HCT116 (cell line): ENCODE results near the gene FNDC5. TPM values are rescaled to one million over a fixed set of nuclear protein-coding genes. Genes with fewer than 3 reads are reported as not detected.

Experiments used
- ATAC-seq: fragments of 200-7000 bp; cut with Tn5 transposase; 2 replicates; pipeline ENCODE4 v1.9.1; 2020; ENCODE audit warnings: mild to moderate bottlenecking, moderate library complexity
- BruUV-seq: library from RNA; stranded (reverse); fragments of 400-500 nt; replicated peaks from 2 replicates; lab custom pipeline; 2021; lab: Mats Ljungman, UMichigan
- CTCF ChIA-PET: fragments of 300-600 bp; sonication (Branson Sonifier 250); formaldehyde crosslinking; loops from one replicate; lab custom pipeline; 2021; ENCODE audit warnings: antibody characterized with exemption; lab: Charles Lee
- POLR2A ChIA-PET: fragments of 300-600, 350-600 bp; sonication (Branson Sonifier 250); formaldehyde crosslinking; loops from one replicate; lab custom pipeline; 2021; ENCODE audit warnings: antibody characterized with exemption; lab: Charles Lee
- RAD21 ChIA-PET, 2 experiments: fragments of 300-600 bp; sonication (Branson Sonifier 250); formaldehyde crosslinking; loops; one replicate each; lab custom pipeline; 2023; ENCODE audit warnings: low total read pairs in 2 of 2; ENCODE audit not compliant: uncharacterized antibody in 2 of 2, unreplicated experiment in 2 of 2, low non-redundant PET in 1 of 2; lab: Charles Lee
- DNase-seq: peaks from one replicate; pipeline ENCODE4 v3.0.0-alpha.2; 2010; ENCODE audit warnings: low read depth, low spot score
- H2AFZ ChIP-seq: fragments of 200-600 bp; shearing (Covaris generic), sonication (generic); 2 replicates; pipeline ENCODE4 v1.6.1; 2017; ENCODE audit warnings: low read depth, mixed run types, mixed read lengths, antibody characterized with exemption, low read length; ENCODE audit not compliant: poor library complexity, severe bottlenecking
- H3K27ac ChIP-seq: 2 replicates; pipeline ENCODE4 v1.5.1; 2012; ENCODE audit warnings: low read depth, low read length
- H3K27me3 ChIP-seq: fragments of 200-600 bp; sonication (generic); 2 replicates; pipeline ENCODE4 v1.6.1; 2016; ENCODE audit warnings: mixed run types, low read length, mixed read lengths; ENCODE audit not compliant: insufficient read depth
- H3K36me3 ChIP-seq, 2 experiments: fragments of 200-500 bp in 1 of 2; fragments of 200-600 bp in 1 of 2; sonication (Bioruptor generic) in 1 of 2; sonication (generic) in 1 of 2; 2 replicates each; pipeline versions ENCODE4 v1.5.1 to v1.6.1; 2014 to 2016; ENCODE audit warnings: low read length in 2 of 2, inconsistent platforms in 1 of 2, mixed read lengths in 1 of 2, mixed run types in 1 of 2; ENCODE audit not compliant: insufficient read depth in 2 of 2, control insufficient read depth in 1 of 2
- H3K4me1 ChIP-seq, 2 experiments: fragments of 200-600 bp in 1 of 2; sonication (generic) in 1 of 2; 2 replicates each; pipeline versions ENCODE4 v1.5.1 to v1.6.1; 2012 to 2017; ENCODE audit warnings: low read length in 2 of 2, inconsistent platforms in 1 of 2, mild to moderate bottlenecking in 1 of 2, mixed read lengths in 1 of 2, mixed run types in 1 of 2, moderate library complexity in 1 of 2; ENCODE audit not compliant: insufficient read depth in 2 of 2, control insufficient read depth in 1 of 2
- H3K4me2 ChIP-seq: fragments of 200-600 bp; sonication (generic); 2 replicates; pipeline ENCODE4 v1.6.1; 2017; ENCODE audit warnings: mixed run types, low read length, mixed read lengths
- H3K4me3 ChIP-seq, 2 experiments: fragments of 200-600 bp in 1 of 2; sonication (generic) in 1 of 2; replicated peaks in 1 of 2; 2 replicates each; pipeline ENCODE4 v1.5.1; 2011 to 2016; ENCODE audit warnings: low read length in 2 of 2, control low read depth in 1 of 2, low read depth in 1 of 2, mild to moderate bottlenecking in 1 of 2, mixed read lengths in 1 of 2, mixed run types in 1 of 2
- H3K79me2 ChIP-seq: fragments of 200-600 bp; sonication (generic); 2 replicates; pipeline ENCODE4 v1.6.1; 2017; ENCODE audit warnings: mild to moderate bottlenecking, mixed run types, low read length, moderate library complexity, mixed read lengths; ENCODE audit not compliant: insufficient read depth
- H3K9ac ChIP-seq: fragments of 200-600 bp; sonication (generic); 2 replicates; pipeline ENCODE4 v1.6.1; 2016; ENCODE audit warnings: low read length, mixed read lengths
- H3K9me2 ChIP-seq: fragments of 200-600 bp; sonication (generic), shearing (Covaris generic); 2 replicates; pipeline ENCODE4 v1.6.1; 2017; ENCODE audit warnings: mixed run types, mild to moderate bottlenecking, moderate library complexity; ENCODE audit not compliant: insufficient read depth
- H3K9me3 ChIP-seq, 2 experiments: fragments of 200-500 bp in 1 of 2; fragments of 200-600 bp in 1 of 2; sonication (Bioruptor generic) in 1 of 2; sonication (generic) in 1 of 2; 2 replicates each; pipeline ENCODE4 v1.6.1; 2014 to 2017; ENCODE audit warnings: low read length in 2 of 2, mixed read lengths in 2 of 2, inconsistent platforms in 1 of 2, low read depth in 1 of 2, mild to moderate bottlenecking in 1 of 2, mixed run types in 1 of 2, moderate library complexity in 1 of 2; ENCODE audit not compliant: control insufficient read depth in 1 of 2, insufficient read depth in 1 of 2
- H4K20me1 ChIP-seq: fragments of 200-600 bp; sonication (generic), shearing (Covaris generic); 2 replicates; pipeline ENCODE4 v1.6.1; 2017; ENCODE audit warnings: mixed run types, mild to moderate bottlenecking, moderate library complexity; ENCODE audit not compliant: insufficient read depth
- CEBPB ChIP-seq: IDR thresholded peaks from 2 replicates; pipeline ENCODE4 v1.6.1; 2012; ENCODE audit warnings: low read depth
- JUND ChIP-seq: IDR thresholded peaks from 2 replicates; pipeline ENCODE4 v1.6.1; 2012
- POLR2A ChIP-seq: IDR thresholded peaks from 2 replicates; pipeline ENCODE4 v1.7.0; 2011; ENCODE audit warnings: borderline replicate concordance; ENCODE audit not compliant: insufficient read depth, insufficient read length; ENCODE audit errors: extremely low read depth
- SRF ChIP-seq: IDR thresholded peaks from 2 replicates; pipeline ENCODE4 v1.6.1; 2012; ENCODE audit warnings: low read depth
- TCF7L2 ChIP-seq: IDR thresholded peaks from 2 replicates; pipeline ENCODE4 v1.7.0; 2011; ENCODE audit warnings: borderline replicate concordance, inconsistent platforms; ENCODE audit not compliant: insufficient read depth, insufficient read length; ENCODE audit errors: extremely low read depth
- ZNF274 ChIP-seq: fragments of 200-500 bp; sonication (Bioruptor generic); IDR thresholded peaks from 2 replicates; pipeline ENCODE4 v1.6.1; 2014; ENCODE audit warnings: mild to moderate bottlenecking, low read depth, low read length, inconsistent platforms
- intact Hi-C: fragments of 100-400 bp; cut with micrococcal nuclease; formaldehyde crosslinking; loops from 2 replicates; pipeline ENCODE4 v1.10.0; 2022
- total RNA-seq: library from RNA; stranded (reverse); gene quantifications from one replicate; pipeline ENCODE4 v1.2.1, GENCODE V29; 2021; ENCODE audit not compliant: unreplicated experiment
- TF ChIP-seq, protein P1 (sequence below): IDR thresholded peaks from 2 replicates; pipeline ENCODE4 v1.6.1; 2012; ENCODE audit warnings: low read depth
- TF ChIP-seq, protein P2 (sequence below): IDR thresholded peaks from 2 replicates; pipeline ENCODE4 v1.6.1; 2012

Gene FNDC5
- total RNA-seq, 1 experiment from 2014 or later: not detected

DNA sequence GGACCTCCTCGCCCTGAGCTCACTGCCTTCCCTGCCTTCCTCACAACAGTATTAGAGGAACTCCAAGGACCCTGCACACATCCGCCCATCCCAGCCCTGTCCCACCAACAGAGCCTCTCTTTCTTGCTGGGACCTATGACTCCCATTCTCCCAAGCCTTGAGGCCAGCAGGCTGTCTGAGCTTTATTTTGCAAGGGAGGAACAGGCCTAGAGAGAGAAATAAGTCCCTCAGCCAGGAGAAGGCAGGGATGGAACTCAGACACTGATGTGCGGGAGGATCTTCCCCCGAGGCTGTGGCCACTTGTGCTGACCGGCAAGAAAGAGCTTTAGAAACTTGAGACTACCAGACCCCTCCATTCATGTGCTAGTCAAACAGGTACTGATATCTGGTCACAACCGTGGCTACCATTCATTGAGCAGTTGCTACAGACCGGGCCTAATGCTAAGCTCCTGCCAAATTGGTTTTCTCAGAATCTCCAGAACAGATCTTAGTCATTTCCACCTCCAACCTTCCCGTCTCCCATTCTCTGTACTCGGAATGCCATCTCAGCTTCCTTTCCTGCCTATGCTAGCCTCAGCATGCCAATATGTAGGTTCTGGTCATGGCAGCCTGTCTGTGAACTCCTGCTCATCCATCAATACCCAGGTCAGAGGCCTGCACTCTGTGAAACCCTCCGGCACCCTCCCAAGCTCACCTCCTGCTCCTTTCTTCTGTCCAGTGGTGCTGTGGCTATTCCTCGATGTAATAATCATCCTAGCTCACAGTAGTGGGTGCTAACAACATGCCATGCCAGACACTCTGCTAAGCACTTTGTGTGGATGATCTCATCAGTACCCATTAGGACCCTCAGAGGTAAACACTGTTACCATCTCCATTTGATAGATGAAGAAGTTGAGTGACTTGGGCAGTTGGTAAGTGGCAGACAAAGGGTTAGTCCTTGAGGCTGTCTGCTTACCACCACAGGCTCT is 26.7 kb upstream of the FNDC5 start:
- no peak overlapping the region for H3K4me3 ChIP-seq
- H3K27ac ChIP-seq: no peak overlapping the region
- TF ChIP-seq TCF7L2 (no peak), POLR2A (no peak), JUND (no peak), ZNF274 (no peak), CEBPB (no peak), SRF (no peak)
- TF ChIP-seq, protein P1, sequence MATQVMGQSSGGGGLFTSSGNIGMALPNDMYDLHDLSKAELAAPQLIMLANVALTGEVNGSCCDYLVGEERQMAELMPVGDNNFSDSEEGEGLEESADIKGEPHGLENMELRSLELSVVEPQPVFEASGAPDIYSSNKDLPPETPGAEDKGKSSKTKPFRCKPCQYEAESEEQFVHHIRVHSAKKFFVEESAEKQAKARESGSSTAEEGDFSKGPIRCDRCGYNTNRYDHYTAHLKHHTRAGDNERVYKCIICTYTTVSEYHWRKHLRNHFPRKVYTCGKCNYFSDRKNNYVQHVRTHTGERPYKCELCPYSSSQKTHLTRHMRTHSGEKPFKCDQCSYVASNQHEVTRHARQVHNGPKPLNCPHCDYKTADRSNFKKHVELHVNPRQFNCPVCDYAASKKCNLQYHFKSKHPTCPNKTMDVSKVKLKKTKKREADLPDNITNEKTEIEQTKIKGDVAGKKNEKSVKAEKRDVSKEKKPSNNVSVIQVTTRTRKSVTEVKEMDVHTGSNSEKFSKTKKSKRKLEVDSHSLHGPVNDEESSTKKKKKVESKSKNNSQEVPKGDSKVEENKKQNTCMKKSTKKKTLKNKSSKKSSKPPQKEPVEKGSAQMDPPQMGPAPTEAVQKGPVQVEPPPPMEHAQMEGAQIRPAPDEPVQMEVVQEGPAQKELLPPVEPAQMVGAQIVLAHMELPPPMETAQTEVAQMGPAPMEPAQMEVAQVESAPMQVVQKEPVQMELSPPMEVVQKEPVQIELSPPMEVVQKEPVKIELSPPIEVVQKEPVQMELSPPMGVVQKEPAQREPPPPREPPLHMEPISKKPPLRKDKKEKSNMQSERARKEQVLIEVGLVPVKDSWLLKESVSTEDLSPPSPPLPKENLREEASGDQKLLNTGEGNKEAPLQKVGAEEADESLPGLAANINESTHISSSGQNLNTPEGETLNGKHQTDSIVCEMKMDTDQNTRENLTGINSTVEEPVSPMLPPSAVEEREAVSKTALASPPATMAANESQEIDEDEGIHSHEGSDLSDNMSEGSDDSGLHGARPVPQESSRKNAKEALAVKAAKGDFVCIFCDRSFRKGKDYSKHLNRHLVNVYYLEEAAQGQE: no peak
- TF ChIP-seq, protein P2, sequence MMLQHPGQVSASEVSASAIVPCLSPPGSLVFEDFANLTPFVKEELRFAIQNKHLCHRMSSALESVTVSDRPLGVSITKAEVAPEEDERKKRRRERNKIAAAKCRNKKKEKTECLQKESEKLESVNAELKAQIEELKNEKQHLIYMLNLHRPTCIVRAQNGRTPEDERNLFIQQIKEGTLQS: no peak
- H2AFZ ChIP-seq: no peak overlapping the region
- no peaks in the 10 kb centered on the region for H3K9me2 ChIP-seq
- H3K4me2 ChIP-seq: no peak overlapping the region
- ChIA-PET POLR2A (no interaction called here), CTCF (interaction anchor here (1.0 kb wide), 1 partner anchor 11 kb away, joined by 3 read pairs; the partner anchor contains the start of gene HPCA), RAD21 (no interaction called here)
- no peak overlapping the region for H3K9ac ChIP-seq
- ATAC-seq (no peak), DNase-seq (no peak)
- peaks cover 16 to 34% of the 10 kb centered on the region in 2 experiments; a peak in 3 of 4 replicates for H3K4me1 ChIP-seq
- no peaks in the 10 kb centered on the region for H3K9me3 ChIP-seq
- peaks cover 0 to 8% of the 10 kb centered on the region in 2 experiments; a peak in 2 of 4 replicates for H3K36me3 ChIP-seq
- H3K79me2 ChIP-seq: peaks cover 6% of the 10 kb centered on the region; the same call in 1 of the 2 replicates
- intact Hi-C loops: no loop called here
- TSS peak; percentile 27 for BruUV-seq
- no peaks in the 10 kb centered on the region for H4K20me1 ChIP-seq
- H3K27me3 ChIP-seq: no peaks in the 10 kb centered on the region
